Measurements from ENCODE around the gene PPP1R9A.

DNA sequence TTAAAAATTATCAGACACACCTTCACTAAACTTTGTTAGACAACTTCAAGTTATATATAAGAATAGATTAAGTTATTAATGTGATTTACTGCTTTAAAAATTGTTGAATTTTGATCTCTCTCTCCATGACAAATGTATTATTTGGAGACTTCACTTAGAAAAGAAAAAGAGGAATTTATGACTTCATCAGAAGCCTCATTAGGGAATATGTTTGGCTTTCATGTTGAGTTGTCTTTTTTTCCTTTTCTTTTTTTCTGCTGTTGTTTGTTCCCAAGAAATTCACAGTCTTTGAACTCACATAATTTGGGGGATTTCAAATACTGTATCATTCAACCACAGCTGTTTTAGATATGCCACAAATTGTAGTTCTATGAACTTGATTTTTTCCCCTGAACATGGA is 149.5 kb downstream of the PPP1R9A start:
- TF ChIP-seq, protein P1, sequence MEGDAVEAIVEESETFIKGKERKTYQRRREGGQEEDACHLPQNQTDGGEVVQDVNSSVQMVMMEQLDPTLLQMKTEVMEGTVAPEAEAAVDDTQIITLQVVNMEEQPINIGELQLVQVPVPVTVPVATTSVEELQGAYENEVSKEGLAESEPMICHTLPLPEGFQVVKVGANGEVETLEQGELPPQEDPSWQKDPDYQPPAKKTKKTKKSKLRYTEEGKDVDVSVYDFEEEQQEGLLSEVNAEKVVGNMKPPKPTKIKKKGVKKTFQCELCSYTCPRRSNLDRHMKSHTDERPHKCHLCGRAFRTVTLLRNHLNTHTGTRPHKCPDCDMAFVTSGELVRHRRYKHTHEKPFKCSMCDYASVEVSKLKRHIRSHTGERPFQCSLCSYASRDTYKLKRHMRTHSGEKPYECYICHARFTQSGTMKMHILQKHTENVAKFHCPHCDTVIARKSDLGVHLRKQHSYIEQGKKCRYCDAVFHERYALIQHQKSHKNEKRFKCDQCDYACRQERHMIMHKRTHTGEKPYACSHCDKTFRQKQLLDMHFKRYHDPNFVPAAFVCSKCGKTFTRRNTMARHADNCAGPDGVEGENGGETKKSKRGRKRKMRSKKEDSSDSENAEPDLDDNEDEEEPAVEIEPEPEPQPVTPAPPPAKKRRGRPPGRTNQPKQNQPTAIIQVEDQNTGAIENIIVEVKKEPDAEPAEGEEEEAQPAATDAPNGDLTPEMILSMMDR (IDR thresholded peaks at IDR 0.05) = no peak
- TF ChIP-seq ZFX (IDR thresholded peaks at IDR 0.05; ENCODE audit: borderline replicate concordance) = no peak
